H1 (cell line): ENCODE measurements around the gene DPEP3. TPM values are rescaled to one million over a fixed set of nuclear protein-coding genes. Genes with fewer than 3 reads are reported as not detected.

Source experiments
- CTCF ChIA-PET: fragments of 300-600 bp; sonication (Branson Sonifier 250); formaldehyde crosslinking; loops from one replicate; lab custom pipeline; 2021; ENCODE audit not compliant: partially characterized antibody; lab: Charles Lee
- POLR2A ChIA-PET: fragments of 300-600 bp; sonication (Branson Sonifier 250); formaldehyde crosslinking; loops from one replicate; lab custom pipeline; 2021; ENCODE audit warnings: inconsistent platforms; ENCODE audit not compliant: partially characterized antibody; lab: Charles Lee
- DNase-seq, 2 experiments: peaks; one replicate each; pipeline versions ENCODE4 v3.0.0 to v3.0.0-alpha.2; 2010 to 2022; ENCODE audit warnings: low spot score in 2 of 2, low read depth in 1 of 2, mixed read lengths in 1 of 2
- FAIRE-seq: peaks from 2 replicates; lab custom pipeline; 2011; peaks lifted over from hg19 to GRCh38; lab: Jason Lieb, UNC
- H2AFZ ChIP-seq: 2 replicates; pipeline ENCODE4 v1.8.1; 2012; ENCODE audit warnings: low read length, inconsistent platforms
- H2AK5ac ChIP-seq: 2 replicates; pipeline ENCODE4 v1.6.1; 2013; ENCODE audit warnings: low read depth, low read length
- H2BK120ac ChIP-seq: replicated peaks from 2 replicates; pipeline ENCODE3; 2013; ENCODE audit warnings: low read depth, low read length, inconsistent platforms
- H2BK12ac ChIP-seq: 2 replicates; pipeline ENCODE4 v1.6.1; 2013; ENCODE audit warnings: low read depth, low read length
- H2BK15ac ChIP-seq: 2 replicates; pipeline ENCODE4 v1.6.1; 2013; ENCODE audit warnings: low read length
- H2BK20ac ChIP-seq: 2 replicates; pipeline ENCODE4 v1.6.1; 2013; ENCODE audit warnings: low read length
- H2BK5ac ChIP-seq: 2 replicates; pipeline ENCODE4 v1.6.1; 2013; ENCODE audit warnings: low read depth, low read length
- H3K14ac ChIP-seq: 2 replicates; pipeline ENCODE4 v1.6.1; 2013; ENCODE audit warnings: inconsistent platforms; ENCODE audit not compliant: insufficient read length
- H3K18ac ChIP-seq: 2 replicates; pipeline ENCODE4 v1.6.1; 2013; ENCODE audit warnings: low read length; ENCODE audit errors: extremely low read depth
- H3K23ac ChIP-seq: 2 replicates; pipeline ENCODE4 v1.6.1; 2013; ENCODE audit warnings: inconsistent platforms; ENCODE audit not compliant: insufficient read length
- H3K23me2 ChIP-seq: 2 replicates; pipeline ENCODE4 v1.6.1; 2013; ENCODE audit warnings: low read depth, low read length
- H3K27ac ChIP-seq: 2 replicates; pipeline ENCODE4 v1.6.1; 2011; ENCODE audit warnings: low read depth, low read length, inconsistent platforms
- H3K27me3 ChIP-seq, 4 experiments: replicated peaks in 1 of 4; 1 replicate in 1 of 4; 2 replicates in 3 of 4; pipeline versions ENCODE4 v1.6.1 to v1.8.1; 2011 to 2013; ENCODE audit warnings: low read length in 3 of 4, mild to moderate bottlenecking in 3 of 4, inconsistent platforms in 2 of 4, mixed read lengths in 2 of 4, moderate library complexity in 1 of 4; ENCODE audit not compliant: control insufficient read depth in 3 of 4, insufficient read depth in 3 of 4; ENCODE audit errors: extremely low read depth in 1 of 4
- H3K36me3 ChIP-seq, 4 experiments: 2 replicates each; pipeline versions ENCODE4 v1.6.1 to v1.8.1; 2011 to 2013; ENCODE audit warnings: mild to moderate bottlenecking in 4 of 4, low read length in 3 of 4, moderate library complexity in 2 of 4, control low read depth in 1 of 4, inconsistent platforms in 1 of 4; ENCODE audit not compliant: insufficient read depth in 4 of 4, control insufficient read depth in 2 of 4
- H3K4ac ChIP-seq: replicated peaks from 2 replicates; pipeline ENCODE3; 2013; ENCODE audit warnings: low read length, low read depth, mixed read lengths, inconsistent platforms; ENCODE audit not compliant: insufficient read length
- H3K4me1 ChIP-seq, 4 experiments: replicated peaks in 1 of 4; 1 replicate in 1 of 4; 2 replicates in 3 of 4; pipeline versions ENCODE4 v1.6.1 to v1.8.1; 2011 to 2013; ENCODE audit warnings: low read length in 3 of 4, inconsistent platforms in 2 of 4, mixed read lengths in 1 of 4; ENCODE audit not compliant: insufficient read depth in 4 of 4, control insufficient read depth in 3 of 4
- H3K4me2 ChIP-seq, 2 experiments: 2 replicates each; pipeline versions ENCODE4 v1.6.1 to v1.8.1; 2011 to 2013; ENCODE audit warnings: low read depth in 2 of 2, low read length in 2 of 2, control low read depth in 1 of 2, inconsistent platforms in 1 of 2, mild to moderate bottlenecking in 1 of 2; ENCODE audit not compliant: insufficient read depth in 1 of 2
- H3K4me3 ChIP-seq, 4 experiments: fragments of 200-600, 300-600 bp in 1 of 4; sonication (generic), shearing (Covaris generic), sonication (Bioruptor Twin) in 1 of 4; 2 replicates each; pipeline versions ENCODE4 v1.5.1 to v1.8.1; 2011 to 2016; ENCODE audit warnings: low read length in 4 of 4, low read depth in 3 of 4, control low read depth in 2 of 4, inconsistent platforms in 2 of 4, mild to moderate bottlenecking in 2 of 4, mixed read lengths in 1 of 4, moderate library complexity in 1 of 4; ENCODE audit not compliant: insufficient read depth in 2 of 4; ENCODE audit errors: extremely low read depth in 1 of 4
- H3K56ac ChIP-seq: replicated peaks from 2 replicates; pipeline ENCODE3; 2013; ENCODE audit warnings: low read depth, mild to moderate bottlenecking, mixed read lengths, low read length, inconsistent platforms; ENCODE audit not compliant: insufficient read length
- H3K79me1 ChIP-seq: 2 replicates; pipeline ENCODE4 v1.6.1; 2013; ENCODE audit warnings: low read depth, low read length, control low read depth
- H3K79me2 ChIP-seq, 2 experiments: 2 replicates each; pipeline versions ENCODE4 v1.6.1 to v1.8.1; 2012 to 2013; ENCODE audit warnings: low read length in 2 of 2, mild to moderate bottlenecking in 2 of 2, inconsistent platforms in 1 of 2; ENCODE audit not compliant: insufficient read depth in 2 of 2, control insufficient read depth in 1 of 2
- H3K9ac ChIP-seq, 4 experiments: replicated peaks in 1 of 4; 1 replicate in 1 of 4; 2 replicates in 3 of 4; pipeline versions ENCODE4 v1.6.1 to v1.8.1; 2011 to 2013; ENCODE audit warnings: low read depth in 3 of 4, low read length in 3 of 4, control low read depth in 2 of 4, mild to moderate bottlenecking in 2 of 4, moderate library complexity in 2 of 4, inconsistent platforms in 1 of 4; ENCODE audit errors: extremely low read depth in 1 of 4
- H3K9me3 ChIP-seq, 2 experiments: 2 replicates each; pipeline versions ENCODE4 v1.6.1 to v1.8.1; 2012 to 2013; ENCODE audit warnings: mild to moderate bottlenecking in 2 of 2, moderate library complexity in 2 of 2, control low read depth in 1 of 2, inconsistent platforms in 1 of 2, low read depth in 1 of 2, low read length in 1 of 2, mixed read lengths in 1 of 2; ENCODE audit not compliant: insufficient read depth in 2 of 2
- H4K20me1 ChIP-seq, 2 experiments: replicated peaks in 1 of 2; 2 replicates each; pipeline versions ENCODE3 to v1.8.1; 2011 to 2013; ENCODE audit warnings: inconsistent platforms in 2 of 2, low read length in 2 of 2, mild to moderate bottlenecking in 1 of 2; ENCODE audit not compliant: insufficient read depth in 2 of 2, control insufficient read depth in 1 of 2
- H4K5ac ChIP-seq: 2 replicates; pipeline ENCODE4 v1.6.1; 2013; ENCODE audit warnings: low read length, low read depth, mixed read lengths, inconsistent platforms; ENCODE audit not compliant: insufficient read length
- H4K8ac ChIP-seq: 2 replicates; pipeline ENCODE4 v1.8.0; 2013; ENCODE audit warnings: mild to moderate bottlenecking, moderate library complexity, low read length, inconsistent platforms; ENCODE audit not compliant: insufficient read depth; ENCODE audit errors: extremely low read depth
- H4K91ac ChIP-seq: replicated peaks from 2 replicates; pipeline ENCODE3; 2013; ENCODE audit warnings: low read length, mixed read lengths, inconsistent platforms; ENCODE audit not compliant: insufficient read length
- BCL11A ChIP-seq, 2 experiments: IDR thresholded peaks; one replicate each; pipeline ENCODE4 v1.6.1; 2011; ENCODE audit warnings: low read depth in 2 of 2, low read length in 2 of 2, mild to moderate bottlenecking in 2 of 2
- CEBPB ChIP-seq: IDR thresholded peaks from 2 replicates; pipeline ENCODE4 v1.6.1; 2012; ENCODE audit warnings: low read depth, low read length
- EGR1 ChIP-seq: IDR thresholded peaks from 2 replicates; pipeline ENCODE4 v1.6.1; 2011; ENCODE audit warnings: low read depth, low read length, borderline replicate concordance
- HDAC2 ChIP-seq, 2 experiments: fragments of 300-600 bp in 1 of 2; sonication (generic) in 1 of 2; IDR thresholded peaks; 2 replicates each; pipeline ENCODE4 v1.6.1; 2011 to 2012; ENCODE audit warnings: low read depth in 2 of 2, low read length in 2 of 2, mild to moderate bottlenecking in 2 of 2, moderate library complexity in 2 of 2, borderline replicate concordance in 1 of 2, inconsistent platforms in 1 of 2
- NANOG ChIP-seq: IDR thresholded peaks from 2 replicates; pipeline ENCODE4 v1.6.1; 2011; ENCODE audit warnings: low read length, low read depth, mild to moderate bottlenecking, inconsistent platforms; ENCODE audit not compliant: insufficient read depth, poor library complexity, severe bottlenecking
- POLR2AphosphoS5 ChIP-seq: IDR thresholded peaks from 2 replicates; pipeline ENCODE4 v1.6.1; 2011; ENCODE audit warnings: low read depth, low read length
- RAD21 ChIP-seq, 2 experiments: IDR thresholded peaks in 1 of 2; conservative IDR thresholded peaks in 1 of 2; 2 replicates each; pipeline ENCODE4 v1.6.1; 2011; ENCODE audit warnings: low read depth in 2 of 2, low read length in 2 of 2, improper control_type of control experiment in 1 of 2, inconsistent platforms in 1 of 2, mild to moderate bottlenecking in 1 of 2, moderate library complexity in 1 of 2
- SIN3A ChIP-seq, 2 experiments: IDR thresholded peaks in 1 of 2; conservative IDR thresholded peaks in 1 of 2; 2 replicates each; pipeline ENCODE4 v1.6.1; 2011 to 2012; ENCODE audit warnings: low read length in 2 of 2, improper control_type of control experiment in 1 of 2, low read depth in 1 of 2, mild to moderate bottlenecking in 1 of 2
- SP4 ChIP-seq: IDR thresholded peaks from 2 replicates; pipeline ENCODE4 v1.6.1; 2012; ENCODE audit warnings: low read length, inconsistent platforms
- SUZ12 ChIP-seq: fragments of 200-600 bp; sonication (generic); IDR thresholded peaks from 2 replicates; pipeline ENCODE4 v1.6.1; 2012; ENCODE audit warnings: mild to moderate bottlenecking, inconsistent platforms, low read length, moderate library complexity, mixed read lengths
- WGBS, 2 experiments: shearing (Covaris generic) in 1 of 2; methylation state at CpG; one replicate each; pipeline versions ENCODE4 v1.1.6 to v1.1.7; 2013 to 2015; ENCODE audit warnings: low lambda C conversion rate in 2 of 2, mixed read lengths in 2 of 2, inconsistent platforms in 1 of 2, low coverage in 1 of 2, missing lambda C conversion rate in 1 of 2; ENCODE audit not compliant: insufficient replicate concordance in 2 of 2, insufficient coverage in 1 of 2, insufficient read length in 1 of 2; ENCODE audit errors: extremely low coverage in 1 of 2, missing lambda C conversion rate in 1 of 2; 5-methylcytosine and 5-hydroxymethylcytosine counted together
- polyA plus RNA-seq, 7 experiments: library from polyadenylated mRNA; depleted of rRNA in 3 of 7; stranded (reverse) in 5 of 7; unstranded in 2 of 7; fragments of >200 nt in 5 of 7; fragments of 200-250 nt in 2 of 7; gene quantifications; 1 replicate in 5 of 7; 2 replicates in 1 of 7; 4 replicates in 1 of 7; pipeline versions ENCODE4 v1.2.1 to v1.2.3, GENCODE V29; 2011 to 2013; ENCODE audit warnings: missing spikeins in 2 of 7, mixed read lengths in 2 of 7
- total RNA-seq: library from RNA; stranded (reverse); fragmentation: NEBNext Ultra II Directional; extraction: Animal tissue kit (Norgen Biotek cat#: 25700); gene quantifications from 2 replicates; pipeline ENCODE4 v1.2.1, GENCODE V29; 2021
- TF ChIP-seq, protein P1 (sequence below): IDR thresholded peaks from 2 replicates; pipeline ENCODE4 v1.6.1; 2012; ENCODE audit warnings: inconsistent platforms

Gene DPEP3
- total and polyA plus RNA-seq, 2 of the 8 experiments (the other 6 are each of a cell fraction or from before 2014, with no cell fraction given) = 6.5 to 9.9 TPM

DNA sequence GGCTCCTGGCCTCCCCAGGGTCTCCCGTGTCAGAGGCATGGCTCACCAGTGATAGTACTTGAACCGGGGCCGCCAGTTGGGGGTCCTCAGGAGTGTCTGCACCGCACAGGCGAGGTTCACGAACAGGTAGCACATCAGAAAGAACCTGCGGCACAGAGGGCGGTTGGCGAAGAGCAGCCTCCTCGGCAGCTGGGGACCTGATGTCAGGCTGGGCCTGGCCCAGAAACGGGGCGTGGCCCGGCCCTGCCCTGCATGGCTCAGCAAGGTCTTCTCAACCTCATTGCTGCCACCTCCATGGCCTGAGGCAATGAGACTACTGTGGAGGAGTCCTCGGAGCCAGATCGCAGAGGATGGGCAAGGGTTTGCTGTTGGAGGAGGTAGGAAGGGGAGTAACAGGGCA lies 32.3 kb downstream of the DPEP3 start:
- H2BK12ac ChIP-seq = no peak overlapping the region
- no peak overlapping the region for H2BK20ac ChIP-seq
- H2AK5ac ChIP-seq = no peak overlapping the region
- H3K79me1 ChIP-seq = peaks cover 2% of the 10 kb centered on the region; the same call in 1 of the 2 replicates
- no peak overlapping the region for H3K4me2 ChIP-seq
- peaks cover 12 to 59% (median 26%) of the 10 kb centered on the region in 4 experiments for H3K36me3 ChIP-seq
- no peak overlapping the region for H3K4ac ChIP-seq
- H3K79me2 ChIP-seq = no peaks in the 10 kb centered on the region
- H3K56ac ChIP-seq = no peak overlapping the region
- H3K27me3 ChIP-seq = no peaks in the 10 kb centered on the region
- 93% methylated on average over 15 of the region's 15 CpGs; no CpG with 5 or more reads in 1 of the 2 experiments for WGBS, 2 experiments
- no peak overlapping the region for H3K27ac ChIP-seq
- H2BK120ac ChIP-seq = no peak overlapping the region
- no peak overlapping the region for H3K23ac ChIP-seq
- POLR2A ChIA-PET = interaction anchor here (0.6 to 8.5 kb wide), 4 partner anchors 9 to 18 kb away, joined by 3 to 47 read pairs (median 9); partner anchors contain the start of gene PSMB10
- no peak for TF ChIP-seq EGR1
- TF ChIP-seq HDAC2 (IDR thresholded peaks at IDR 0.05; ENCODE audit: borderline replicate concordance in 1 of 2, low read depth in 2 of 2, low read length in 2 of 2) = no peak
- TF ChIP-seq, protein P1, sequence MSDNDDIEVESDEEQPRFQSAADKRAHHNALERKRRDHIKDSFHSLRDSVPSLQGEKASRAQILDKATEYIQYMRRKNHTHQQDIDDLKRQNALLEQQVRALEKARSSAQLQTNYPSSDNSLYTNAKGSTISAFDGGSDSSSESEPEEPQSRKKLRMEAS = no peak
- TF ChIP-seq BCL11A (IDR thresholded peaks at IDR 0.05; ENCODE audit: low read depth in 2 of 2, low read length in 2 of 2) = no peak
- no peak for TF ChIP-seq SP4
- no peak for TF ChIP-seq NANOG
- no peak for TF ChIP-seq RAD21 (IDR thresholded peaks at IDR 0.05 in 1 of 2, conservative IDR thresholded peaks at IDR 0.05 in 1 of 2; ENCODE audit: low read depth in 2 of 2, low read length in 2 of 2)
- TF ChIP-seq SUZ12 = no peak
- TF ChIP-seq SIN3A (conservative IDR thresholded peaks at IDR 0.05 in 1 of 2, IDR thresholded peaks at IDR 0.05 in 1 of 2; ENCODE audit: low read depth in 1 of 2, low read length in 2 of 2) = no peak
- no peak for TF ChIP-seq POLR2AphosphoS5
- no peak for TF ChIP-seq CEBPB
- no peaks in the 10 kb centered on the region; a peak in 1 of 7 replicates for H3K4me1 ChIP-seq
- H3K14ac ChIP-seq = no peak overlapping the region
- no peak overlapping the region for H3K9ac ChIP-seq
- no peak overlapping the region for H3K18ac ChIP-seq
- H3K4me3 ChIP-seq = no peak overlapping the region
- H4K5ac ChIP-seq = no peak overlapping the region
- H4K91ac ChIP-seq = no peak overlapping the region
- FAIRE-seq = no peak
- CTCF ChIA-PET = interaction anchor here (1.1 to 27.1 kb wide), 6 partner anchors 9 to 146 kb away, joined by 3 to 623 read pairs (median 4); partner anchors contain the start of genes EDC4, NRN1L, PSKH1 and SLC12A4
- no peak for DNase-seq
- H2BK15ac ChIP-seq = no peak overlapping the region
- peaks cover 9 to 32% of the 10 kb centered on the region in 2 experiments for H4K20me1 ChIP-seq
- no peaks in the 10 kb centered on the region for H3K9me3 ChIP-seq
- no peak overlapping the region for H2AFZ ChIP-seq
- no peak overlapping the region; the same call in 1 of the 2 replicates for H4K8ac ChIP-seq
- no peak overlapping the region for H2BK5ac ChIP-seq
- H3K23me2 ChIP-seq = peaks cover 3% of the 10 kb centered on the region; the same call in 1 of the 2 replicates
